CD8-positive, alpha-beta memory T cell (primary cell): ENCODE data around the gene ASCC3. TPM values are rescaled to one million over a fixed set of nuclear protein-coding genes. Genes with fewer than 3 reads are reported as not detected.
A peak's percentile ranks its signal among the peaks of the same experiment; 100 is the strongest.

Experiments used
- CTCF ChIA-PET: fragments of 350-600 bp; sonication (Branson Sonifier 250); formaldehyde crosslinking; loops from one replicate; lab custom pipeline; 2021; ENCODE audit warnings: antibody characterized with exemption; lab: Charles Lee
- POLR2A ChIA-PET: fragments of 350-600 bp; sonication (Branson Sonifier 250); formaldehyde crosslinking; loops from one replicate; lab custom pipeline; 2021; ENCODE audit warnings: antibody characterized with exemption; lab: Charles Lee
- DNase-seq, 5 donors: peaks; one replicate each; pipeline versions ENCODE4 v3.0.0 to v3.0.0-alpha.2; 2020 to 2022; ENCODE audit warnings: mixed read lengths in 1 of 5
- H3K27ac ChIP-seq: one replicate; pipeline ENCODE4 v1.7.0; 2013; ENCODE audit warnings: low read depth, mild to moderate bottlenecking, low read length, moderate library complexity
- H3K27me3 ChIP-seq: 2 replicates; pipeline ENCODE4 v1.7.0; 2013; ENCODE audit warnings: low read length, mild to moderate bottlenecking; ENCODE audit not compliant: insufficient read depth, poor library complexity, severe bottlenecking
- H3K36me3 ChIP-seq: 2 replicates; pipeline ENCODE4 v1.7.0; 2013; ENCODE audit warnings: mild to moderate bottlenecking, low read length, moderate library complexity; ENCODE audit not compliant: insufficient read depth
- H3K4me1 ChIP-seq: 2 replicates; pipeline ENCODE4 v1.7.0; 2013; ENCODE audit warnings: mild to moderate bottlenecking, low read length, moderate library complexity; ENCODE audit not compliant: insufficient read depth
- H3K4me3 ChIP-seq: 2 replicates; pipeline ENCODE4 v1.7.0; 2013; ENCODE audit warnings: mild to moderate bottlenecking, low read length
- H3K9me3 ChIP-seq: 2 replicates; pipeline ENCODE4 v1.7.0; 2013; ENCODE audit warnings: mild to moderate bottlenecking, low read length
- H3K27ac Mint-ChIP-seq, 8 donors: one replicate each; pipeline ENCODE4 v1.8.0; 2020 to 2021; ENCODE audit warnings: mixed read lengths in 8 of 8, mild to moderate bottlenecking in 6 of 8, inconsistent platforms in 3 of 8, moderate library complexity in 3 of 8
- H3K27me3 Mint-ChIP-seq, 2 donors: one replicate each; pipeline ENCODE4 v1.8.0; 2020 to 2021; ENCODE audit warnings: mixed read lengths in 2 of 2, mild to moderate bottlenecking in 1 of 2, moderate library complexity in 1 of 2
- H3K36me3 Mint-ChIP-seq, 3 donors: one replicate each; pipeline ENCODE4 v1.8.0; 2020 to 2021; ENCODE audit warnings: mixed read lengths in 3 of 3, inconsistent platforms in 1 of 3, mild to moderate bottlenecking in 1 of 3
- H3K4me1 Mint-ChIP-seq, 3 donors: one replicate each; pipeline ENCODE4 v1.8.0; 2020 to 2021; ENCODE audit warnings: mixed read lengths in 3 of 3, inconsistent platforms in 1 of 3, mild to moderate bottlenecking in 1 of 3
- H3K4me3 Mint-ChIP-seq, 7 donors: one replicate each; pipeline ENCODE4 v1.8.0; 2020 to 2021; ENCODE audit warnings: mixed read lengths in 7 of 7, mild to moderate bottlenecking in 6 of 7, moderate library complexity in 4 of 7, inconsistent platforms in 2 of 7
- H3K9me3 Mint-ChIP-seq, 5 donors: one replicate each; pipeline ENCODE4 v1.8.0; 2020 to 2022; ENCODE audit warnings: mixed read lengths in 5 of 5, mild to moderate bottlenecking in 3 of 5, moderate library complexity in 2 of 5, inconsistent platforms in 1 of 5
- polyA plus RNA-seq: library from polyadenylated mRNA; unstranded; fragments of 300-500 nt; fragmentation: Illumina TruSeq; gene quantifications from one replicate; pipeline ENCODE4 v1.2.3, GENCODE V29; 2021
- total RNA-seq, 2 experiments: library from RNA; stranded (reverse); gene quantifications; one replicate each; pipeline ENCODE4 v1.2.3, GENCODE V29; 2021

ASCC3 gene
- total and polyA plus RNA-seq, 3 experiments from 2014 or later: 26.8 to 65.1 (median 64.0) TPM

DNA sequence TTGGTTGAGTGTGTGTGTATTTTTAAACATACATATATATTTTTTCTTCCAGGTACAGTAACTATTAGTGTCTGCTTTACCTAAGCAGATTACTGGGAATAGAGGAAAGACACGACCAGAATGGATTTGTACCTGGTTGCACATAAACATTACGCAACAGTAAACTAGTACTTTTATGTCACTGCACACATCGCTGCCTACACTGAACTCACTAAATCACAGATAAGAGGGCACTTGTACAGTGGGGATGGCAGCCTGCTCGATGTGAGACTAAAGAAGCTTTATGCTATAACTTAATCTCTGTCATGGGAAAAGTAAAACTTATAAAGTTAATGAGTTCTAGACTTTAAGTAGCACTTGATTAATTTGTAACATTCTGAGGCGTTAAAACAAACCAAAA lies 326.9 kb downstream of the ASCC3 start:
- Histone ChIP-seq H3K9me3 (no peaks in the 10 kb centered on the region), H3K27me3 (no peaks in the 10 kb centered on the region), H3K4me1 (no peaks in the 10 kb centered on the region), H3K36me3 (no peaks in the 10 kb centered on the region), H3K4me3 (no peak overlapping the region), H3K27ac (no peak overlapping the region)
- Mint-ChIP-seq H3K27me3 (no peaks in the 10 kb centered on the region), H3K4me3 (no peak overlapping the region), H3K27ac (no peak overlapping the region), H3K36me3 (peaks cover 0 to 19% (median 5%) of the 10 kb centered on the region in 3 donors), H3K9me3 (no peaks in the 10 kb centered on the region), H3K4me1 (peaks cover 4 to 14% (median 9%) of the 10 kb centered on the region in 3 donors)
- DNase-seq: no peak
- POLR2A ChIA-PET: no interaction called here
- CTCF ChIA-PET: no interaction called here

DNA sequence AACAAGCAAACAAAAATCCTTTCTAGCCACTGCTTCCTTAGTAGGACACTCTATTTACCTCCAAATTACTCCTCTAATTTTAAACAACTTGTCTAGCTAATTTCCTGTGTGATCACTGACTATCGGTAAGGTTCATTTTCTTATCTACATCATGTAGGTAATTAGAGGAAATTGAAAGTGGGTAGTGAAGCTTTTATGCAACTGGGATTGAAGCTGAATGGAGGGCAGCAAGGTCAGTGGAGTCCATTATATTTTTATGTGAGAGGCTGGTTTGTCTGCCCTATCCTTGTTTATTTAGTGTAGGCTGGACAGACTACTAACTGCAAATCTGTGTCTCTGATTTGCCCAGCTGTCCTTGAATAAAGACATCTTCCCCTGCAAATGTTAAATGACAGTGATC lies 327.9 kb downstream of the ASCC3 start:
- Mint-ChIP-seq H3K27me3 (no peaks in the 10 kb centered on the region), H3K4me3 (no peak overlapping the region), H3K9me3 (no peaks in the 10 kb centered on the region), H3K4me1 (peaks cover 4 to 14% (median 9%) of the 10 kb centered on the region in 3 donors), H3K27ac (peak overlapping the region in 1 of 8 donors; percentile 75), H3K36me3 (peaks cover 0 to 17% (median 5%) of the 10 kb centered on the region in 3 donors)
- ChIA-PET POLR2A (no interaction called here), CTCF (no interaction called here)
- Histone ChIP-seq H3K27ac (no peak overlapping the region), H3K36me3 (no peaks in the 10 kb centered on the region), H3K4me3 (no peak overlapping the region), H3K9me3 (no peaks in the 10 kb centered on the region), H3K27me3 (no peaks in the 10 kb centered on the region), H3K4me1 (no peaks in the 10 kb centered on the region)
- DNase-seq: no peak

DNA sequence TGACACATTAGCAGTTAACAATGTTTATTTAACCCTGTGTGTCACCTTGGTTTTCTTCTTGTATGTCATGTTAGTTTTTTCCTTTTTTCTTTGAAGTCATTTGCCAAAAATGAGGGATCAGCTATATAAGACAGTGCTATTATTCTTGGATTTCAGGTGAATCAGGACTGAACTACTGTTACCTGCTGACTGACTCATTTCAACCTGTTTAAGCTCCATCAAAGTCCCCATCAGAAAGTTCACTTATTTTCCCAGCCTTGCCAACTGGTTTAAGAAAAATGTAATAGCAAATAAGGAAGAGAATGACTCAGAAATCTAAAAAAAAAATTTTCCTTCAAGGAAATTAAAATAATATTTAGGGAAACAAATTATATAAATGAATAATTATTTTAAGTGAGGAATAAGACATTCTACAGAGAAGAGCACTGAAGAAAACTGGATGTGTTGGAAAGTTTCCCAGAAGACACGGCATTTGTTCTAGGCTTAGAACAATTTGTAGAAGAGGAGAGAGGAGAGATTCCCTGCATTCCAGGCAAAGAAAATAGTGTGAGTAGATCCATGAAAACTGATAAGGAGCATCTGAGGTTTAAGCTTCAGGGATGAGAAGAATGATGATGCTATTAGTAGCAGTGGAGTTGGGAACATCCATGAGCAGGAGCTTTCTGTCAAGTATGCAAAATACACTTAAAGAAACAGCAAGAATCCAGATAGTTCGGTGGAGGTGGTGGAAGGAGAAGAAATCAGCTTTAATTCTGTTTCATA lies 331.5 kb downstream of the ASCC3 start:
- Histone ChIP-seq H3K4me3 (no peak overlapping the region), H3K27ac (no peak overlapping the region), H3K27me3 (no peaks in the 10 kb centered on the region), H3K4me1 (no peaks in the 10 kb centered on the region), H3K36me3 (no peaks in the 10 kb centered on the region), H3K9me3 (no peaks in the 10 kb centered on the region)
- ChIA-PET POLR2A (no interaction called here), CTCF (no interaction called here)
- Mint-ChIP-seq H3K27me3 (no peaks in the 10 kb centered on the region), H3K36me3 (peaks cover 5 to 19% (median 8%) of the 10 kb centered on the region in 3 donors), H3K4me1 (peaks cover 3 to 14% (median 9%) of the 10 kb centered on the region in 3 donors), H3K4me3 (peak overlapping the region in 1 of 7 donors; percentile 0), H3K9me3 (no peaks in the 10 kb centered on the region), H3K27ac (peak overlapping the region in 2 of 8 donors; percentile 1 to 25)
- no peak for DNase-seq

DNA sequence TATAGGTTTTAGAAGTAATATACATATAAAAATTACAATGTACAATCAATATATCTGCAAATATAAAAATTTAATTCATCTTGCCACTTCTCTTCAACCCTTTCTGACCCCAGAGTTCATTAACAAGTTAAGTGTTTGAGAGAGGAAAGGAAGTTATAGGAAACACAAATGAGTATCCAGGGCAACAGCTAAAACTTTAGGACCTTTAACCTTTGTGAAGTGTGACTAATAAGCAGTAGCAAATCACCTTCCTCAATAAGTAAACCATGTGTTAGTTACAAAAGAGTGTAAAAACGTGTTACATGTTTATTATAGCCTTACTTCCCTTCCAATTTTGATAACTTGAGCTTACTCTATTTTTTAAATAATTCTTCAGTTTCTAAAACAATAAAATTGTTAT lies 343.0 kb downstream of the ASCC3 start:
- no peaks in the 10 kb centered on the region for H3K27me3 ChIP-seq
- POLR2A ChIA-PET: no interaction called here
- no peaks in the 10 kb centered on the region for H3K9me3 ChIP-seq
- H3K4me1 ChIP-seq: no peaks in the 10 kb centered on the region
- Mint-ChIP-seq H3K4me3 (no peak overlapping the region), H3K27me3 (no peaks in the 10 kb centered on the region), H3K36me3 (peaks cover 36 to 50% (median 42%) of the 10 kb centered on the region in 3 donors), H3K27ac (no peak overlapping the region), H3K9me3 (peaks cover 0 to 2% (median 0%) of the 10 kb centered on the region in 5 donors), H3K4me1 (peaks cover 0 to 4% (median 0%) of the 10 kb centered on the region in 3 donors)
- no peak overlapping the region for H3K27ac ChIP-seq
- CTCF ChIA-PET: no interaction called here
- H3K36me3 ChIP-seq: no peaks in the 10 kb centered on the region
- no peak for DNase-seq
- H3K4me3 ChIP-seq: no peak overlapping the region

DNA sequence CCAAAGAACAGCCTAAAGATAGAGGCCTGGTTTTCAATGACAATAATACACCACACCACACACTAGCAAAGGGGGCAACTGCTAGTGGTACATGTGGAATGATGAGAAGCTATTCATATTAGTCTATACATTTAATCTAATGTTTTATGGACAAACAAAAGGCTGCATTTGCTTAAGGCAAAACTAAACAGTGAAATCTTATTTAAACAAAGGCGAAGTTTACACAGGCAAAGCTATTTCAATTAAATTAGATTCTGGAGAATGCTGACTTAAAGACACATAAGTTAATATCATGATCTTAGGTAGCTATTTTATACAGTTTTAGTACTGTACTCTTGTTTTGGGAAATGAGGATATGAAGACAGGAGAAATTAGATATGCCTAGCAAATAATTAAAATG lies 362.5 kb downstream of the ASCC3 start:
- no peak overlapping the region for H3K4me3 Mint-ChIP-seq
- H3K4me3 ChIP-seq: no peak overlapping the region
- H3K4me1 ChIP-seq: no peaks in the 10 kb centered on the region
- DNase-seq: no peak
- H3K9me3 Mint-ChIP-seq: no peaks in the 10 kb centered on the region
- H3K27ac Mint-ChIP-seq: no peak overlapping the region
- no peaks in the 10 kb centered on the region for H3K9me3 ChIP-seq
- CTCF ChIA-PET: no interaction called here
- no peaks in the 10 kb centered on the region for H3K27me3 ChIP-seq
- H3K36me3 Mint-ChIP-seq: peaks cover 7 to 27% (median 13%) of the 10 kb centered on the region in 3 donors
- no peaks in the 10 kb centered on the region for H3K4me1 Mint-ChIP-seq
- H3K27me3 Mint-ChIP-seq: no peaks in the 10 kb centered on the region
- POLR2A ChIA-PET: no interaction called here
- no peak overlapping the region for H3K27ac ChIP-seq
- H3K36me3 ChIP-seq: peaks cover 7% of the 10 kb centered on the region

DNA sequence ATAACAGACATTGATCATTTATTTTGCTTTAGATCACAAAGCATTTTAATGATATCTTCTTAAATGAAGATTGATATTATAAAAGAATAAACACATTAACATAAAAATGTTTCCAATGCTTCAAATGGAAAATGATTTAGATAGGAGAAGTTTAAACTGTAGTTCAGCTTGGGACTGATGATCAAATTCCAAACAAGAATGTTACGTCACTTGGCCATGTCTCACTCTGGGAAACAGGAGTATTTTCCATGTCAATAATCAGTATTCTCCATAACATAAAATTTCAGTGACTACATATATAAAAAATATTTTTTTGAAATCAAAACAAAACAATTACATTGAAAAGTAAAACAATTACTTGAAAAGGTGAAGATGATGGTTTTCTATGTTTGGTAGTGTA lies 363.5 kb downstream of the ASCC3 start:
- Mint-ChIP-seq H3K9me3 (no peaks in the 10 kb centered on the region), H3K36me3 (peaks cover 11 to 34% (median 15%) of the 10 kb centered on the region in 3 donors), H3K4me1 (no peaks in the 10 kb centered on the region), H3K27me3 (no peaks in the 10 kb centered on the region), H3K27ac (no peak overlapping the region), H3K4me3 (no peak overlapping the region)
- peaks cover 12% of the 10 kb centered on the region for H3K36me3 ChIP-seq
- no peak overlapping the region for H3K27ac ChIP-seq
- H3K4me1 ChIP-seq: no peaks in the 10 kb centered on the region
- no peak overlapping the region for H3K4me3 ChIP-seq
- no peaks in the 10 kb centered on the region for H3K27me3 ChIP-seq
- POLR2A ChIA-PET: no interaction called here
- H3K9me3 ChIP-seq: no peaks in the 10 kb centered on the region
- CTCF ChIA-PET: no interaction called here
- DNase-seq: no peak

DNA sequence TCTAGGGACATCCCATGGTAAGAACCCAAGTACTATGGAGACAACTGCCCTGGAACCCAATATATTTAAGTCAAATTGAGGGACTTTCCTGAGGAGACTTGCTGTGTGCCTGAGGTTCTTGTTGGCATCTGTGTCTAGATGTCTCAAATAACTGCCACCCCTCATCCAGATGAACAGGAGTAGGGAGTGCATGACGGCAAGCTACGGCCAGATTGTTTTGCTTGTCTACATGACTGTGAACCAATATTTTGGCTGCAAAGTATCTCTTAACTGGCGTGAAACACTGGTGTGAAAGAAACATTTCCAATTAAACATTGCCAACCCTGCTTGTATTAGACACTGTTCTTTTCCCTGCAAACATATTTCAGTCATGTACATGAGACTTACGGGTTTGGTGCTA lies 364.0 kb downstream of the ASCC3 start:
- DNase-seq: no peak
- H3K9me3 ChIP-seq: no peaks in the 10 kb centered on the region
- no peak overlapping the region for H3K27ac ChIP-seq
- H3K27me3 Mint-ChIP-seq: no peaks in the 10 kb centered on the region
- H3K9me3 Mint-ChIP-seq: no peaks in the 10 kb centered on the region
- H3K36me3 Mint-ChIP-seq: peaks cover 16 to 37% (median 16%) of the 10 kb centered on the region in 3 donors
- no peaks in the 10 kb centered on the region for H3K4me1 ChIP-seq
- H3K4me3 ChIP-seq: no peak overlapping the region
- peak overlapping the region in 1 of 8 donors; percentile 54 for H3K27ac Mint-ChIP-seq
- ChIA-PET POLR2A (no interaction called here), CTCF (no interaction called here)
- no peak overlapping the region for H3K4me3 Mint-ChIP-seq
- H3K27me3 ChIP-seq: no peaks in the 10 kb centered on the region
- peaks cover 17% of the 10 kb centered on the region for H3K36me3 ChIP-seq
- H3K4me1 Mint-ChIP-seq: no peaks in the 10 kb centered on the region

DNA sequence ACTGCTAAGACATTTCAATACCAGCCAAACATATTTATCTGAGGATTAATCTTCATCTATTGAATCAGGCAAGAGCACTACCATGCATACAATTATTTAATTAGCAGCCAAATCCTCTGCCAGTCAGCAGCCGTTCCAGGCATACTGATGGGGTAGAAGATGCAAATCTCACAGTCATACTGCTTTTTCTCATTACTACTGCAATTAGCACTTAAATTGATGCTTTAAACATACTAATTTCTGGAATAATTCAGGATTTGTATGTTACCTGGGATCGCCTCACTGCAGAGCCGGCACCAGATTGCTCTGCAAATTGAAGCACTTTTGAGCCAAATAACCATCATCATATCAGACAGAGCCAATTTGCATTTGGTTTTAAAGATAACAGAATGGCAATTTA lies 366.5 kb downstream of the ASCC3 start:
- no peak for DNase-seq
- Histone ChIP-seq H3K9me3 (no peaks in the 10 kb centered on the region), H3K4me3 (no peak overlapping the region), H3K27ac (no peak overlapping the region), H3K36me3 (peaks cover 19% of the 10 kb centered on the region), H3K4me1 (no peaks in the 10 kb centered on the region), H3K27me3 (no peaks in the 10 kb centered on the region)
- no peaks in the 10 kb centered on the region for H3K4me1 Mint-ChIP-seq
- no peaks in the 10 kb centered on the region for H3K27me3 Mint-ChIP-seq
- peaks cover 0 to 6% (median 0%) of the 10 kb centered on the region in 5 donors for H3K9me3 Mint-ChIP-seq
- no peak overlapping the region for H3K4me3 Mint-ChIP-seq
- ChIA-PET CTCF (no interaction called here), POLR2A (no interaction called here)
- peaks cover 28 to 55% (median 30%) of the 10 kb centered on the region in 3 donors for H3K36me3 Mint-ChIP-seq
- H3K27ac Mint-ChIP-seq: no peak overlapping the region
